SK-N-SH (cell line): ENCODE measurements around the gene TTYH3. TPM values are rescaled to one million over a fixed set of nuclear protein-coding genes. Genes with fewer than 3 reads are reported as not detected.

Experiments
- CTCF ChIA-PET: fragments of 300-600, 350-600 bp; formaldehyde crosslinking; extraction: SDS; loops from one replicate; lab custom pipeline; 2021; lab: Yijun Ruan, JAX
- POLR2A ChIA-PET: fragments of 350-600 bp; sonication (Branson Sonifier 250); formaldehyde crosslinking; extraction: SDS; loops from one replicate; lab custom pipeline; 2020; ENCODE audit warnings: antibody characterized with exemption, inconsistent platforms; lab: Yijun Ruan, JAX
- DNase-seq: peaks from one replicate; pipeline ENCODE4 v3.0.0; 2012
- H2AFZ ChIP-seq: fragments of 200-600 bp; sonication (generic); 2 replicates; pipeline ENCODE4 v1.8.1; 2016; ENCODE audit warnings: antibody characterized with exemption, mild to moderate bottlenecking, low read depth
- H3F3A ChIP-seq: fragments of 200-600 bp; sonication (generic); replicated peaks from 2 replicates; pipeline ENCODE3; 2016; ENCODE audit warnings: antibody characterized with exemption, mild to moderate bottlenecking; ENCODE audit not compliant: insufficient read depth
- H3K27ac ChIP-seq, 2 experiments: fragments of 200-500 bp in 1 of 2; fragments of 200-600 bp in 1 of 2; sonication (Bioruptor generic) in 1 of 2; sonication (generic), shearing (Covaris generic) in 1 of 2; 2 replicates each; pipeline versions ENCODE4 v1.5.1 to v1.6.1; 2014 to 2016; ENCODE audit warnings: low read depth in 2 of 2, inconsistent platforms in 1 of 2, low read length in 1 of 2, mild to moderate bottlenecking in 1 of 2, mixed read lengths in 1 of 2
- H3K27me3 ChIP-seq: fragments of 200-600 bp; sonication (generic), shearing (Covaris generic); 2 replicates; pipeline ENCODE4 v1.6.1; 2016; ENCODE audit warnings: mixed run types; ENCODE audit not compliant: insufficient read depth
- H3K36me3 ChIP-seq, 2 experiments: fragments of 200-500 bp in 1 of 2; fragments of 200-600 bp in 1 of 2; sonication (Bioruptor generic) in 1 of 2; sonication (generic) in 1 of 2; replicated peaks in 1 of 2; 2 replicates each; pipeline versions ENCODE3 to v1.5.1; 2014 to 2016; ENCODE audit warnings: low read length in 1 of 2, mild to moderate bottlenecking in 1 of 2; ENCODE audit not compliant: insufficient read depth in 2 of 2, control insufficient read depth in 1 of 2
- H3K4me1 ChIP-seq, 2 experiments: fragments of 200-500 bp in 1 of 2; fragments of 200-600 bp in 1 of 2; sonication (Bioruptor generic) in 1 of 2; sonication (generic), shearing (Covaris generic) in 1 of 2; 2 replicates each; pipeline versions ENCODE4 v1.5.1 to v1.6.1; 2014 to 2016; ENCODE audit warnings: low read depth in 1 of 2, low read length in 1 of 2, mixed run types in 1 of 2; ENCODE audit not compliant: insufficient read depth in 2 of 2, control insufficient read depth in 1 of 2
- H3K4me2 ChIP-seq: fragments of 200-600 bp; sonication (generic), shearing (Covaris generic); 2 replicates; pipeline ENCODE4 v1.6.1; 2017; ENCODE audit warnings: mixed run types
- H3K4me3 ChIP-seq, 2 experiments: fragments of 200-500 bp in 1 of 2; fragments of 200-600 bp in 1 of 2; sonication (Bioruptor generic) in 1 of 2; sonication (generic), shearing (Covaris generic) in 1 of 2; 2 replicates each; pipeline versions ENCODE4 v1.5.1 to v1.8.1; 2014 to 2016; ENCODE audit warnings: low read depth in 2 of 2, inconsistent platforms in 1 of 2, low read length in 1 of 2, mild to moderate bottlenecking in 1 of 2, mixed read lengths in 1 of 2, moderate library complexity in 1 of 2
- H3K79me2 ChIP-seq: fragments of 200-600 bp; sonication (generic); 2 replicates; pipeline ENCODE4 v1.8.1; 2017; ENCODE audit warnings: mild to moderate bottlenecking; ENCODE audit not compliant: insufficient read depth
- H3K9ac ChIP-seq: fragments of 200-600 bp; sonication (generic); 2 replicates; pipeline ENCODE4 v1.6.1; 2017; ENCODE audit warnings: mixed run types
- H3K9me2 ChIP-seq: fragments of 200-600 bp; sonication (generic); 2 replicates; pipeline ENCODE4 v1.6.1; 2017; ENCODE audit warnings: mixed run types
- H3K9me3 ChIP-seq: fragments of 200-600 bp; sonication (generic); 2 replicates; pipeline ENCODE4 v1.6.1; 2017; ENCODE audit warnings: mixed run types, mild to moderate bottlenecking, moderate library complexity
- H4K20me1 ChIP-seq: fragments of 200-600 bp; sonication (generic); 2 replicates; pipeline ENCODE4 v1.6.1; 2017; ENCODE audit warnings: mild to moderate bottlenecking, mixed run types; ENCODE audit not compliant: insufficient read depth
- CHD2 ChIP-seq: fragments of 150-350 bp; IDR thresholded peaks from 2 replicates; pipeline ENCODE4 v1.6.1; 2018; ENCODE audit warnings: low read length; ENCODE audit not compliant: partially characterized antibody
- CTCF ChIP-seq: fragments of 200-600 bp; sonication (generic); IDR thresholded peaks from 2 replicates; pipeline ENCODE4 v1.6.1; 2017; ENCODE audit warnings: antibody characterized with exemption, mild to moderate bottlenecking, moderate library complexity
- FOSL2 ChIP-seq: IDR thresholded peaks from 2 replicates; pipeline ENCODE4 v1.4.0; 2012; ENCODE audit warnings: low read depth, mild to moderate bottlenecking, moderate library complexity, borderline replicate concordance
- FOXM1 ChIP-seq: IDR thresholded peaks from 2 replicates; pipeline ENCODE4 v1.4.0; 2012; ENCODE audit warnings: low read depth, mild to moderate bottlenecking
- GABPA ChIP-seq: IDR thresholded peaks from 2 replicates; pipeline ENCODE4 v1.4.0; 2012; ENCODE audit warnings: low read depth, mild to moderate bottlenecking
- GATA2 ChIP-seq: sonication (generic); formaldehyde crosslinking; IDR thresholded peaks from 2 replicates; pipeline ENCODE4 v1.5.0; 2020; ENCODE audit warnings: mild to moderate bottlenecking, missing genetic modification reagents
- NFIC ChIP-seq: IDR thresholded peaks from 2 replicates; pipeline ENCODE4 v1.4.0; 2012; ENCODE audit warnings: borderline replicate concordance
- PBX3 ChIP-seq: IDR thresholded peaks from 2 replicates; pipeline ENCODE4; 2012
- POLR2AphosphoS5 ChIP-seq: IDR thresholded peaks from 2 replicates; pipeline ENCODE4 v1.6.1; 2012; ENCODE audit warnings: low read depth, low read length
- RAD21 ChIP-seq: IDR thresholded peaks from 2 replicates; pipeline ENCODE4 v1.6.1; 2012; ENCODE audit warnings: mild to moderate bottlenecking, low read length
- RCOR1 ChIP-seq: fragments of 150-350 bp; IDR thresholded peaks from 2 replicates; pipeline ENCODE4 v1.6.1; 2017; ENCODE audit warnings: antibody characterized with exemption, low read length
- REST ChIP-seq: IDR thresholded peaks from 2 replicates; pipeline ENCODE4 v1.6.1; 2012; ENCODE audit warnings: mild to moderate bottlenecking, low read depth, low read length, moderate library complexity
- SMC3 ChIP-seq: IDR thresholded peaks from 2 replicates; pipeline ENCODE4 v1.6.1; 2012; ENCODE audit warnings: low read depth, low read length, improper control_type of control experiment
- TAF1 ChIP-seq: IDR thresholded peaks from 2 replicates; pipeline ENCODE4 v1.6.1; 2012; ENCODE audit warnings: low read depth, mild to moderate bottlenecking, low read length, moderate library complexity, borderline replicate concordance
- TCF12 ChIP-seq: IDR thresholded peaks from 2 replicates; pipeline ENCODE4 v1.4.0; 2012
- USF1 ChIP-seq: IDR thresholded peaks from 2 replicates; pipeline ENCODE4 v1.4.0; 2012; ENCODE audit warnings: low read depth, borderline replicate concordance
- YY1 ChIP-seq: IDR thresholded peaks from 2 replicates; pipeline ENCODE4 v1.4.0; 2012; ENCODE audit warnings: low read depth, mild to moderate bottlenecking
- WGBS: methylation state at CpG from one replicate; pipeline ENCODE4 v1.1.6; 2017; ENCODE audit warnings: low lambda C conversion rate; 5-methylcytosine and 5-hydroxymethylcytosine counted together
- polyA plus RNA-seq, 3 experiments: library from polyadenylated mRNA; depleted of rRNA; stranded (reverse); fragments of >200 nt; gene quantifications; 2 replicates each; pipeline ENCODE4 v1.2.3, GENCODE V29; 2012

The TTYH3 gene
- polyA plus RNA-seq, 1 of the 3 experiments (the other 2 are of a cell fraction) = 105 TPM

GRCh38 chr7:2709553-2710285, 77.9 kb downstream of the TTYH3 start:
- H2AFZ ChIP-seq = no peak overlapping the region
- no peak overlapping the region for H3K9ac ChIP-seq
- no peak overlapping the region for H3K4me2 ChIP-seq
- no peak overlapping the region for H3K4me3 ChIP-seq
- CTCF ChIA-PET = interaction anchor here (0.7 to 8.6 kb wide), 9 partner anchors 9 to 155 kb away, joined by 3 to 55 read pairs (median 6); no protein-coding TSS in a partner anchor
- peak; percentile 62 for DNase-seq
- no peaks in the 10 kb centered on the region for H3F3A ChIP-seq
- no peaks in the 10 kb centered on the region for H3K9me2 ChIP-seq
- TF ChIP-seq CTCF = peak; percentile 26
- TF ChIP-seq RAD21 = peak; percentile 28
- TF ChIP-seq TAF1 = no peak
- no peak for TF ChIP-seq FOSL2
- no peak for TF ChIP-seq GABPA
- POLR2A ChIA-PET = interaction anchor here (0.6 kb wide), 1 partner anchor 14 kb away, joined by 4 read pairs; no protein-coding TSS in a partner anchor
- H3K27me3 ChIP-seq = no peaks in the 10 kb centered on the region
- no peaks in the 10 kb centered on the region for H3K9me3 ChIP-seq
- H3K27ac ChIP-seq = no peak overlapping the region
- H3K4me1 ChIP-seq = peaks cover 0 to 4% of the 10 kb centered on the region in 2 experiments; a peak in 1 of 4 replicates
- no peaks in the 10 kb centered on the region for H3K36me3 ChIP-seq
- WGBS = 94% methylated on average over 15 of the region's 35 CpGs
- no peaks in the 10 kb centered on the region for H3K79me2 ChIP-seq
- no peaks in the 10 kb centered on the region for H4K20me1 ChIP-seq

GRCh38 chr7:2710286-2710655, 78.5 kb downstream of the TTYH3 start:
- POLR2A ChIA-PET = no interaction called here
- H2AFZ ChIP-seq = no peak overlapping the region
- WGBS = 91% methylated on average over 11 of the region's 11 CpGs
- TF ChIP-seq POLR2AphosphoS5 = no peak
- no peak for TF ChIP-seq SMC3
- TF ChIP-seq TCF12 = no peak
- no peak for TF ChIP-seq YY1
- TF ChIP-seq PBX3 = no peak
- TF ChIP-seq GABPA = no peak
- TF ChIP-seq REST = no peak
- TF ChIP-seq FOXM1 = no peak
- TF ChIP-seq CHD2 = no peak
- TF ChIP-seq CTCF = no peak
- TF ChIP-seq GATA2 (CRISPR knock-in tag) = no peak
- TF ChIP-seq RCOR1 = no peak
- no peak for TF ChIP-seq NFIC
- TF ChIP-seq USF1 = no peak

More at GRCh38 chr7:2710286-2710655, 78.5 kb downstream of the TTYH3 start:
- Histone ChIP-seq H3K36me3 (no peaks in the 10 kb centered on the region), H3K9ac (no peak overlapping the region), H3K4me1 (peaks cover 0 to 4% of the 10 kb centered on the region in 2 experiments; a peak in 1 of 4 replicates), H3K4me2 (no peak overlapping the region), H3K27ac (no peak overlapping the region), H3K4me3 (no peak overlapping the region), H3K9me3 (no peaks in the 10 kb centered on the region), H3F3A (no peaks in the 10 kb centered on the region), H3K27me3 (no peaks in the 10 kb centered on the region), H4K20me1 (no peaks in the 10 kb centered on the region), H3K9me2 (no peaks in the 10 kb centered on the region), H3K79me2 (no peaks in the 10 kb centered on the region)
- CTCF ChIA-PET = interaction anchor here (0.7 to 8.6 kb wide), 8 partner anchors 9 to 155 kb away, joined by 3 to 55 read pairs (median 6); no protein-coding TSS in a partner anchor
- no peak for DNase-seq
